GM23338 (cell line): ENCODE measurements around the gene CST11. TPM values are rescaled to one million over a fixed set of nuclear protein-coding genes. Genes with fewer than 3 reads are reported as not detected.

Experiments
- ATAC-seq: fragments of 200-7000 bp; cut with Tn5 transposase; 3 replicates; pipeline ENCODE4 v1.9.1; 2020
- DNase-seq: peaks from one replicate; pipeline ENCODE4 v3.0.0-alpha.2; 2015; ENCODE audit warnings: low spot score
- H2AFZ ChIP-seq: fragments of 200-600 bp; sonication (generic); 2 replicates; pipeline ENCODE4 v1.8.0; 2016; ENCODE audit warnings: antibody characterized with exemption, mild to moderate bottlenecking, moderate library complexity
- H3F3A ChIP-seq: fragments of 200-600 bp; sonication (generic); replicated peaks from 2 replicates; pipeline ENCODE4 v1.8.0; 2017; ENCODE audit warnings: antibody characterized with exemption, mixed run types, low read depth
- H3K27ac ChIP-seq: fragments of 200-600 bp; sonication (generic); 2 replicates; pipeline ENCODE4 v1.6.1; 2016; ENCODE audit warnings: low read depth
- H3K27me3 ChIP-seq: fragments of 200-600 bp; sonication (generic); 2 replicates; pipeline ENCODE4 v1.8.0; 2016; ENCODE audit warnings: mild to moderate bottlenecking, mixed run types, moderate library complexity; ENCODE audit not compliant: insufficient read depth
- H3K36me3 ChIP-seq: fragments of 200-600 bp; sonication (generic); 2 replicates; pipeline ENCODE4 v1.8.0; 2016; ENCODE audit warnings: mild to moderate bottlenecking; ENCODE audit not compliant: insufficient read depth
- H3K4me1 ChIP-seq: fragments of 200-600 bp; sonication (generic); 2 replicates; pipeline ENCODE4 v1.8.0; 2016; ENCODE audit warnings: mild to moderate bottlenecking, moderate library complexity; ENCODE audit not compliant: insufficient read depth
- H3K4me2 ChIP-seq: fragments of 200-600 bp; sonication (generic); 2 replicates; pipeline ENCODE4 v1.7.1; 2017; ENCODE audit warnings: mixed run types
- H3K4me3 ChIP-seq: fragments of 200-600 bp; sonication (generic); 2 replicates; pipeline ENCODE4 v1.6.1; 2016; ENCODE audit warnings: mixed run types
- H3K79me2 ChIP-seq: fragments of 200-600 bp; sonication (generic); replicated peaks from 2 replicates; pipeline ENCODE4 v1.8.0; 2017; ENCODE audit warnings: mild to moderate bottlenecking; ENCODE audit not compliant: insufficient read depth
- H3K9me2 ChIP-seq: fragments of 200-600 bp; sonication (generic); 2 replicates; pipeline ENCODE4 v1.8.0; 2017; ENCODE audit not compliant: insufficient read depth
- H4K20me1 ChIP-seq: fragments of 200-600 bp; sonication (generic); replicated peaks from 2 replicates; pipeline ENCODE4 v1.8.0; 2017; ENCODE audit warnings: mild to moderate bottlenecking; ENCODE audit not compliant: insufficient read depth
- H3K27ac Mint-ChIP-seq: 2 replicates; pipeline ENCODE4 v1.8.0; 2020; ENCODE audit warnings: inconsistent platforms, mild to moderate bottlenecking, moderate library complexity, mixed read lengths
- H3K27me3 Mint-ChIP-seq: 3 replicates; pipeline ENCODE4 v1.8.0; 2022; ENCODE audit warnings: low read depth, mild to moderate bottlenecking, moderate library complexity, mixed read lengths, inconsistent platforms; ENCODE audit not compliant: insufficient read depth, poor library complexity
- H3K36me3 Mint-ChIP-seq: 3 replicates; pipeline ENCODE4 v1.8.0; 2021; ENCODE audit warnings: low read depth, mild to moderate bottlenecking, inconsistent platforms, moderate library complexity, mixed read lengths
- H3K4me1 Mint-ChIP-seq: 3 replicates; pipeline ENCODE4 v1.8.0; 2020; ENCODE audit warnings: mild to moderate bottlenecking, inconsistent platforms, mixed read lengths
- H3K4me3 Mint-ChIP-seq: 3 replicates; pipeline ENCODE4 v1.8.0; 2021; ENCODE audit warnings: moderate library complexity, mild to moderate bottlenecking, inconsistent platforms, mixed read lengths
- H3K9me3 Mint-ChIP-seq: 3 replicates; pipeline ENCODE4 v1.8.0; 2020; ENCODE audit warnings: moderate library complexity, mild to moderate bottlenecking, inconsistent platforms, mixed read lengths
- POLR2AphosphoS5 ChIP-seq: IDR thresholded peaks from 2 replicates; pipeline ENCODE4 v1.6.1; 2016; ENCODE audit warnings: antibody characterized with exemption, low read depth
- REST ChIP-seq: IDR thresholded peaks from one replicate; pipeline ENCODE4 v1.6.1; 2018; ENCODE audit warnings: antibody characterized with exemption; ENCODE audit not compliant: unreplicated experiment
- ZNF462 ChIP-seq: fragments of 250-450 bp; sonication (Bioruptor Pico); IDR thresholded peaks from 2 replicates; pipeline ENCODE4 v1.5.0; 2020; ENCODE audit warnings: mild to moderate bottlenecking, moderate library complexity
- polyA plus RNA-seq: library from polyadenylated mRNA; unstranded; fragments of >200 nt; fragmentation: Nextera tagmentation; extraction: Ambion mirVana; gene quantifications from 2 replicates; pipeline ENCODE4 v1.2.1, GENCODE V29; 2016
- total RNA-seq: library from RNA; depleted of rRNA; stranded (reverse); fragments of >200 nt; shearing (Covaris generic); gene quantifications from 2 replicates; pipeline ENCODE4 v1.2.3, GENCODE V29; 2014

The CST11 gene
- total and polyA plus RNA-seq, 2 experiments from 2014 or later: not detected

- Histone ChIP-seq H3K4me1 (peaks cover 1% of the 10 kb centered on the region; the same call in 1 of the 2 replicates), H3K79me2 (peaks cover 82% of the 10 kb centered on the region), H4K20me1 (peaks cover 58% of the 10 kb centered on the region), H2AFZ (no peak overlapping the region), H3F3A (no peaks in the 10 kb centered on the region), H3K36me3 (no peaks in the 10 kb centered on the region), H3K9me2 (no peaks in the 10 kb centered on the region), H3K27me3 (no peaks in the 10 kb centered on the region), H3K27ac (no peak overlapping the region), H3K4me3 (no peak overlapping the region), H3K4me2 (no peak overlapping the region)
- peaks cover 4% of the 10 kb centered on the region for H3K4me1 Mint-ChIP-seq
- DNase-seq (no peak), ATAC-seq (no peak)
- peaks cover 2% of the 10 kb centered on the region for H3K27me3 Mint-ChIP-seq
- no peak overlapping the region for H3K27ac Mint-ChIP-seq
- H3K4me3 Mint-ChIP-seq: no peak overlapping the region
- TF ChIP-seq REST (no peak), ZNF462 (CRISPR knock-in tag) (no peak), POLR2AphosphoS5 (no peak)
- H3K36me3 Mint-ChIP-seq: peaks cover 3% of the 10 kb centered on the region; the same call in 2 of the 3 replicates
- no peaks in the 10 kb centered on the region for H3K9me3 Mint-ChIP-seq
Measured at GRCh38 chr20:23404196-23404595, 48.5 kb downstream of the CST11 start.
